ENCODE results near the gene CTIF.

DNA sequence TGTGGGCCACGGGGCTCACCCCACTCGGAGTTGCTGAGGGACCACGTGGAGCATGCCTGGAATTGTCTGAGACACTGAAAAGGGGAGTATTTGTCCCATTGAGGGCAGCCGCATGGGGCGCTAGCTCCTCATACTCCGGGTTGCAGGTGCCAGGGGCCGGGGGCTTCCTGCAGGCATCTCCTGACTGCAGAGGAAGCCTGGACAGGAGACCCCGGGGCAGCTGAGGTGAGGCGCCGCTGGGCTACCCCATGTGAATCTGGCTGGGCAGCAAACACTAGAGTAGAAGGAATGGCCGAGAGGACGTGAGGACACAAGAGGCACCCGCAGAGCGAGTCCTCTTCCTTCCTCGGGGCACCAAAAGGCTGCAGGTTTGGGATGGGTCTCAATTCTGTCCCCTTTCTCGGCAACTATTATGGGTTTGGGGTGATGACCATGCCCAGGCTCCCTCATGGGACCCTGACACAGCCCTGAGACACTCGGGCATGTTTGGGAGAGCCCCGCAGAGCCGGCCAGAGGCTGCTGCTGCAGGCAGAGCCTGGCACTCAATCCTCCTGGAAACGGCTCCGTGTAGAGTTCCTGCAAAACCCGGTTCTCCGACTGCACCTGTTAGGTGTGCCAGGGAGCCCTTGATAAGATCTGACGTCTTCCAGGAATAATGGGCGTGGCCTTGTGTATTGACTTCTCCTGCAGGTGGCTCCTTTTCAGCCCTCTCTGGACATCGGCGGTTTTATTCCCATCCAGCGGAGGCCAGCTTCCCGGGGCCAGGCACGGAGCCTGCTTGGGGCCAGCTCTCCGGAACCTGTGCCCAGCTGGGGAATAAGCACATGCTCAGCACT lies 77.0 kb downstream of the CTIF start:
- TF ChIP-seq JUND (IDR thresholded peaks at IDR 0.05) (no peak), GABPA (IDR thresholded peaks at IDR 0.05; ENCODE audit: low read depth) (no peak), TCF12 (IDR thresholded peaks at IDR 0.05) (no peak), FOSL2 (IDR thresholded peaks at IDR 0.05; ENCODE audit: borderline replicate concordance, low read depth) (no peak), EZH2phosphoT487 (IDR thresholded peaks at IDR 0.05; ENCODE audit: borderline replicate concordance, low read depth) (no peak), EP300 (IDR thresholded peaks at IDR 0.05; ENCODE audit: borderline replicate concordance in 1 of 2, low read depth in 1 of 2, low read length in 1 of 2) (no peak)
- TF ChIP-seq, protein P1, sequence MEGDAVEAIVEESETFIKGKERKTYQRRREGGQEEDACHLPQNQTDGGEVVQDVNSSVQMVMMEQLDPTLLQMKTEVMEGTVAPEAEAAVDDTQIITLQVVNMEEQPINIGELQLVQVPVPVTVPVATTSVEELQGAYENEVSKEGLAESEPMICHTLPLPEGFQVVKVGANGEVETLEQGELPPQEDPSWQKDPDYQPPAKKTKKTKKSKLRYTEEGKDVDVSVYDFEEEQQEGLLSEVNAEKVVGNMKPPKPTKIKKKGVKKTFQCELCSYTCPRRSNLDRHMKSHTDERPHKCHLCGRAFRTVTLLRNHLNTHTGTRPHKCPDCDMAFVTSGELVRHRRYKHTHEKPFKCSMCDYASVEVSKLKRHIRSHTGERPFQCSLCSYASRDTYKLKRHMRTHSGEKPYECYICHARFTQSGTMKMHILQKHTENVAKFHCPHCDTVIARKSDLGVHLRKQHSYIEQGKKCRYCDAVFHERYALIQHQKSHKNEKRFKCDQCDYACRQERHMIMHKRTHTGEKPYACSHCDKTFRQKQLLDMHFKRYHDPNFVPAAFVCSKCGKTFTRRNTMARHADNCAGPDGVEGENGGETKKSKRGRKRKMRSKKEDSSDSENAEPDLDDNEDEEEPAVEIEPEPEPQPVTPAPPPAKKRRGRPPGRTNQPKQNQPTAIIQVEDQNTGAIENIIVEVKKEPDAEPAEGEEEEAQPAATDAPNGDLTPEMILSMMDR (IDR thresholded peaks at IDR 0.05): no peak

Measured in SK-N-SH (cell line).